DMS53 (cell line): Measurements from ENCODE around the gene HRH3.

Source experiments
- DNase-seq: peaks from one replicate; lab custom pipeline; 2025; lab: John Stamatoyannopoulos, UW

Gene HRH3

GRCh38 chr20:62243906-62244515, 23.9 kb upstream of the HRH3 start:
- no peak for DNase-seq

- DNase-seq: no peak
Measured at GRCh38 chr20:62243106-62243505, 23.0 kb upstream of the HRH3 start.

DNA sequence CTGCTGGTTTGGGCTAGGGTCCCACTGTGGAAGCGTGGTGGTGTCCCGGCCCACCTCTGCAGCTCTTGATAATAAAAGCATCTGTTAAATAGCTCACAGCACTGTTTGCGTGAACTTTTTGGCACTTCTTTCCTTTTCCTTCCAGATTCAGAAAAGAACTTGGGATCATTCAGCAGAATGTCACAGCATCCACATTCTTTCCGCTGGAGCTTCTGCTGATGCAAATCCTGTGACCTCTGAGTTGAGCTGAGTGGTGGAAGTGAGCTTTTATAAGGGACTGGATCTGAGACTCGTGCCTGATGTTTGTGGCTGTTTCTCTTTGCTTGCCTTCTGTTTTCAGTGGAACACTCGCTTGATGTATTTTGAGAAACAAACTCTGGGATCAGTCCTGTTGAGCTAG, 22.1 kb upstream of the HRH3 start:
- no peak for DNase-seq

- DNase-seq: no peak
Measured at GRCh38 chr20:62241506-62241905, 21.4 kb upstream of the HRH3 start.

GRCh38 chr20:62240020-62240685, 20.1 kb upstream of the HRH3 start:
- no peak for DNase-seq

DNA sequence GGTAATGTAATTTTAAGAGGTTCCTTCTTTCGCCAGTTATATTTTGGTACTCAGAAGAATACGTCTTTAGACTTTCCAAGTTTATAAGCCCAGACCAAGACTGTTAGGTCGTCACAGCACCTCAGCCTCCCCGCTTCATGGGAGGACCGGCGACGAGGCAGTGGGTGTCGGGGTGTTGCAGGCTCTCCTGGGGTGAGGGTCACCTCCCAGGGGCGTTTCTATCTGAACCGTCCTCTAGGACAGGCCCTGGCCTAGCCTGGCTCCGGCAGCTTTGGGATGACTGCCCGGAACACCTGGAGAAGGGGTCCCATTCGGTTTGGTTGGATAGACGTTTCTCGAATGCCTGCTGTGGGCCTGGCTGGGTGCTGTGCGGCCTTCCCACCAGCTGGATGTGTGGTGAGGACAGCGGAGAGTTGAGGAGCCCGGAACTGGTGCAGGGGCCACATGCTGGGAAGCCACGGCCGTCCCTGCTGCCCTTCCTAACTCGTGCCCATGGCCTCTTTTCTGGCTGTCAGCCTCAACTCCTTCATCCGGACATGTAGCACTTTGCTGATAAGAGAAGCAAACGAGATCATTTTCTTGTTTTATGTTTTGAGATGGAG, 19.3 kb upstream of the HRH3 start:
- DNase-seq: no peak

- DNase-seq: peak; percentile 73
Measured at GRCh38 chr20:62238569-62239277, 18.6 kb upstream of the HRH3 start.

GRCh38 chr20:62237801-62238568, 17.9 kb upstream of the HRH3 start, which contains the start of gene OSBPL2:
Gene OSBPL2 (plus strand): TSS chr20:62238521. CDS start chr20:62256185, 17,664 bp downstream.
- DNase-seq: peak; percentile 99

- DNase-seq: no peak
Measured at GRCh38 chr20:62237514-62237800, 17.4 kb upstream of the HRH3 start.

DNA sequence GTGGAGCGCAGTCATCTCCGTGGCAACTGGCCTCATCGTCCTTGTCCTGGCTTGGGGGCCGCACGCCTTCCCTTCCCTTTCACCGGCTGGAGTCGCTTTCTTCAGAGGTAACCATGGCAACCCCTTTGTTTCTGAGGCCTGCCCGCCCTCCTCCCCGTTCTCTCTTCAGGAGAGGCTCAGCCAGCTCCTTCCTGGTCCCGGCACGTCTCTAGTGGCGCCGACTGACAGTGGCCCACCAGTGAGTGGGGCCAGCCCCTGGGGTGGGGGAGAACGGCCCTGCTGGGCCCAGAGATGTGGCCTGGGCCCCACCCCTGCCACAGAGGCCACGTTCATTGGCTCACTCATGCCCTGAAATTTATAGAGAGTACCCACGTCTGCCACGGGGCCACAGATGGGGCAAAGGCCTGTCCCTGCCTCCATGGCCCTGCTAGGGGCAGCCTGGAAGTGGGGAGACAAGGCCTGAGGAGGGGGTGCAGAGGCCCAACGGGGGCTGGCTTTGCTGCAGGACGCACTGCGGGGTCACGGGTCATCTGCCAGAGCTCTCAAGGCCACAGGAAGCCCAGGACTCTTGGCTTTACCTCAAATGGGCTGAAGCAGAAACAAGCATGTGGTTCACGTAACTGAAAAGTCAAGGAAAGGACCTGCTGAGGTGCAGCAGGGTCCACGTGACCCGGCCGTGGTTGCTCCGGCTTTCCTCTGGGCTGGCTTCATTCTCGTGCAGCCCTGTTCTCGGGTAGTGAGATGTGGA, 16.9 kb upstream of the HRH3 start:
- DNase-seq: peak; percentile 31

DNA sequence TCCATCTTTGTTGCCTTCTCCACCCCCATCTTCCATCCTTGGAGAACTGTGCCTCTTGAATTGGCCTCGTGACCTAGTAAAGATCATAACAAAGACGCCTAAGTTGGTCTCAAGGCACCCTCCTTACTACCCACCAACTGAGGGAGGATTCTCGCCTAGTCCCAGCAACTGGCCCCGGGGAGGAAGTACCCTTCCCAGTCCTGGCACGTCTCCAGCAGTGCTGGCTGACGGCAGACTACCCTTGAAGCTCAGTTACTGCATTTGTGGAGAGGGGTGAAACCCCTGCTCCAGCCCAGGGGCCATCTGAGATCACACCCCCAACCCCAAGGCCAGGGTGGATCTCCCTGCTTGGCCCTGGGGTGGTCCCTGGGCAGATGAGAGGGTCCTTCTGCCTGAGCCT, 16.1 kb upstream of the HRH3 start:
- DNase-seq: no peak

DNA sequence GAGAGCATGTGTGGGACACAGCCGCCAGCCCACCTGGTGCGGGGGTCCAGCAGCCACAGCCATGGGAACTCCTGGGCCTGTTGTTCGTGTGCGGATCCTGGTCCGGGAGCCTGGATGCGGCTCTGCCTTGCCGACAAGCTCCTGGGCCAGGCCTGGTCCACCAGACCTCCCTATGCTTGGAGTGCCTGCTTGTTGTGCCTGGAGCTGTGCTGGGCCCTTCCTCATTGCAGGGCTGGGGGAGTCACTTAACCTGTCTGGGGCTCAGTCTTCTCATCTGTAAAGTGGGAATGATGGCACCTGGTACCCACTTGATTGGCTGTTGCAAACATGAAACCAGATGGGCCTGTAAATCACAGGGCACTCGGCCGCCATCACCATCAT, 15.7 kb upstream of the HRH3 start:
- no peak for DNase-seq

DNA sequence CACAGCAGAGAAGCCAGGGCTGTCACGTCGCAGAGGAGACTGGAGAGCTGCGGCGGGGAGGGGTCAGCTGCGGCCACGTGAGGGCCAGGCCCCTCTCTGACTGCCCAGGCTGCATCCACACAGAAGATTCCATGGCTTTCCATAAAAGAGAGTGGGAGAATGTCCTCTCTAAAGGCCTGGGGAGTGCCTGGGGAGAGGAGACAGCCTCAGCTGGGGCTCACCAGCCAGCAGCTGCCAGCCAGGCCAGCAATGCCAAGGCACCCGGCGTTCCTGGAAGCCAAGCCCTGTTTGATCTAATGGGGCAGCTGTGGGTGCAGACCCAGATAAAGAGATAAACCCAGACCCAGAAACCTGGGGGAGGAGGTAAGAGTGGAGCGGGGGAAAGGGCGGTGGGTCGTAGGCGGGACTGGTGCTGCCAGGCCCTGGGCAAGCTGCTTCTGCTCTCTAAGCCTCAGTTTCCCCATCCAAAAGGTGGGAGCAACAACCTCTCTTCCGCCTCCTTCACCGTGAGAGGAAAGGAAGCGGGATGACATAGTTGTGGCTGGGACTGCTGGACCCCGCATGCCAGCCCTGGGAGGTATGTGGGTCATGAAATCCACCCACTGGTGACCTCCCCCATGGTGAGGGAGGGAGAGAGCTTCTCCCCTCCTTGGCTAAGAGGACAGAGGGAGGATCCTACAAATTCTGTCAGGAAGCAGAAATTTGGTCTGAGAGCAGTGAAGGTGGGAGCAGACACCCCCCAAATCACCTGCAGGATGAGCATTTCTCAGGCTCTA, 15.1 kb upstream of the HRH3 start:
- no peak for DNase-seq

DNA sequence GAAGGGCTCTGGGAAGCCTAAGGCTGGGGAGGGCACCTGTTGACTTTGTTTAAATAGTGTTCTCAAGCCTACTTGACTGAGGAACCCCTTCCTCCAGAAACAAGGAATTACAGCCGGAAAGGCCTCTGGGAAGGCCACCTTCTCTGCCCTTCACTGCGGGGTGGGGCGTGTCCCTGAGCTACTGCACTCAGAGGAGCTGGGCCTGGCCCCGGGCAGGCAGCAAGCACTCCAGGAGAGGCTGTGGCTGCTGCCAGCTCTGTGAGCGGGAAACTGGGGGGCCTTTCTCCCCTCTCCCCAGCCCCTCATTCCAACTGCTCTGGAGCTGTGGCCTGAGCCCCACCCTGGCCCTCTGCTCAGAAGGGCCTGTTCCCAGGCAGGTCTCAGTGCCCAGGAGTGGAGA, 14.3 kb upstream of the HRH3 start:
- DNase-seq: no peak

DNA sequence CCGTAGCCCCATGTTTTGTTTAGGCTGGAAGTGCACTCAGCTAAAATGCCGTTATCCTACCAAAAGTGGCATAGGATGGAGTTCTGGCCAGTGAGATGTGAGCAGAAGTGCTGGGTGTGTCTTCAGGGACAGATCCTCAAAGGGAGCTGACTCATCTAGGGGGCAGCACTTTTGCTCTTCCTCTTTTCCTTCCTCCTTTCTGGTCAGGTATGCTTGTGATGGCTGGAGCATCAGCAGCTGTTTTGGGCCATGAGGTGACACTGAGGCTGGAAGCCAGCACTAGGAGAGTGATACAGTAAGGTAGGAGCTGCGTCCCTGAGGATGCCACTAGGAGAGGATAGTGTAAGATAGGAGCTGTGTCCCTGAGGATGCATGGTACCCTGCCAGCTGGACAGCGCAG, 13.6 kb upstream of the HRH3 start:
- no peak for DNase-seq

GRCh38 chr20:62232770-62233645, 12.9 kb upstream of the HRH3 start:
- DNase-seq: no peak

- no peak for DNase-seq
Measured at GRCh38 chr20:62232194-62232593, 12.1 kb upstream of the HRH3 start.

DNA sequence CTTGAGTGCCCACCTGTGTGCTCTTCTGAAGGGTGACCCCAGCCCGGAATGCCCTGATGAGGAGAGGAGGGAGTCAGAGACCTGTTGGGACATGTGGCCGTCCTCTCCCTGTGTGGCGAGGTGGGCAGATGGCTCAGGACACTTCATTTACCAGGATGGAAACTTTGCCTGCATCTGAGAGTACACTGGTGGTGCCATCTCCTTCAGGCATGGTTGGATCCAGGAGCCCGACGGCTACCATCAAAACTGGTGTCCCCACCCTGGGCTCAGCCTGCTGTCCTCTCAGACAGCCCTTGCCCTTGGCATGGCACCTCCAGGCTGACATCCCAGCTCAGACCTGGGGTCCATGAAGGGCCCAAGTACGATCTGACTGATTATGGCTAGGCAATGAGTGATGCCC, 11.2 kb upstream of the HRH3 start:
- DNase-seq: no peak

GRCh38 chr20:62230696-62231095, 10.6 kb upstream of the HRH3 start:
- no peak for DNase-seq

DNA sequence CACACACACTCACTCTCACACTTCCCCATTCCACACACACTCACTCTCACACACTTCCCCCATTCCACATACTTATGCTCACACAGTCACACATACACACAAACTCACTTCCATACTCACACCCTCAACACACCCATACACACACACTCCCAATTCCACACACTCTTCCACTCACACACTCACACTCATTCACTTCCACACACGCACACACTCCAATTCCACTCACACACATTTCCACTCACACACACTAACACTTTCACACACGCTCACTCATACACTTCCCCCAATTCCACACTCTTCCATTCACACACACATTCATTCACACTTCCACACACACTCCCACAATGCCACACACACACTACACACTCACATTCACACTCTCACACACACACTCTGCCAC, 10.2 kb upstream of the HRH3 start:
- DNase-seq: no peak
